ENCODE data around the gene ZSCAN30.
"Not testable (repeated sequence)": the region's sequence is repeated elsewhere in the genome, so short reads cannot be mapped to it uniquely, and the experiment has no call there.

Gene ZSCAN30

DNA sequence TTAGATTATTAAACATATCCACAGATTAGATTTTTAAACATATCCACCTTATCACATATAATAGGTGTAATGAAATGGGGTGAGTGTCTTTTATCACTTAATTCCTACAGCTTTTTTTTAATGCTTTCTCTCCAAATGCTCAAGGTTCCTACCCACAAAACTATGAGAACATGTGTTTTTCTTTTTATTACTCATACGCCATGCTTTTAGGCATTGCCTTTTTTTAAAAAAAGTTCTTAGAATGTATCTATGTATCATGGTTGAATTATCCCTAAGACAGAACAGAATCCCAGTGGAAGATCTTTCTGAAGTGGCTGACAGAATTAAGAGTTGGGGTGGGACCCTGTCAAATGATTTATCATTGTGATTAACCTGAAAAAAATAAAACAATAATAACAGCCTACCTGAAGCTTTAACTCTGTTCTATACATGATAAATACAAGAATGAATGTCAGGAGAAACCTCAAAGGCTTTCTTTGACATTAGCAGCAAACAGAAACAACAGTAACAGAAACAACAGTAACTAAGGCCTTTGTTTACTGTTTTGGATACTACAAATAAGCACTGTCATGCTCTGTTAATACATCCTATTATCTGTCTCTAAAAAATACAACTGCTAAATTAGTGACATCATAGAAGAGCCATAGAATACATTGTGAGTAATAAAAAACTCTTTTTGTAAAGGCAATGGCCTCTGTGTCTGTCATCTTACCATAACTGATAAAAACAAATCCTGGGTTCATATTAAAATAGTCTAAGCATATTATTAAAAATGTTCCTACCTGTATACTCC, 53.3 kb downstream of the ZSCAN30 start:
- DNase-seq (ENCODE audit: low spot score), result no peak

DNA sequence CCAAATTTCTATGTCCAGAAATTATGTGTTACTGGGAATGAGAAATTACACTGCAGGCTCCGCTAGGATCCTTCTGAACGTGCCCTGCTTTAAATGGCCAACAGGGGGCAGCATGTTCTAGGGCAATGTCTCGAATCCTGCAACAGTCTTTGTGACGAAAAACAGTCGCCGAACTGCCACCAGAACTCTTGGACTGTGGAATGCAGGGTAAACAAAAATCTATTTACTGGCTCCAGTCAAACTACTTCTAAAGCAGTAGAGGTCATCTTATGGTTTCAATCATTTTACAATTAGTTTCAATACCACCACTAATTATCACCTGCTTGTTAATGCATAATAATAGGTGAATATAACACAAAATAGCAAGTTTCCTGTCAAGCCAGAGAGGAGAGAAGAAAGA, 59.0 kb downstream of the ZSCAN30 start:
- peak; percentile 86 for DNase-seq (ENCODE audit: low spot score)

- no peak for DNase-seq (ENCODE audit: low spot score)
These were observed 62.8 kb downstream of the ZSCAN30 start for GRCh38 chr18:35227254-35227653.

- no peak for DNase-seq (ENCODE audit: low spot score)
These were observed 66.2 kb downstream of the ZSCAN30 start for GRCh38 chr18:35223797-35224196.

- no peak for DNase-seq (ENCODE audit: low spot score)
These were observed 69.6 kb downstream of the ZSCAN30 start for GRCh38 chr18:35220424-35220823.

GRCh38 chr18:35219331-35219730, 70.7 kb downstream of the ZSCAN30 start:
- not testable (repeated sequence) for DNase-seq (ENCODE audit: low spot score)

DNA sequence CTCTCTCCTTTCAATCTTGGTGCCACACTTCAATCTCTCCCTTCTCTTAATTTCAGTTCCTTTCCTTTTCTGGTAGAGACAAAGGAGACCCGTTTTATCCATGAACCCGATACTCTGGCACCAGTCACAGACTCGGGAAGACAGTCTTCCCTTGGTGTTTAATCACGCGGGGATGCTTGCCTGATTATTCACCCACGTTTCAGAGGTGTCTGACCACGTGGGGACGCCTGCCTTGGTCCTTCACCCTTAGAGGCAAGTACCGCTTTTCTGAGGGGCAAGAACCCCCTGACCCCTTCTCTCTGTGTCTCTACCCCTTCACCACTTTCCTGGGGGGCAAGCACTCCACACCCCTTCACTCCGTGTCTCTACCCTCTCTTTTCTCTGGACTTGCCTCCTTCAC, 73.4 kb downstream of the ZSCAN30 start:
- DNase-seq (ENCODE audit: low spot score), result not testable (repeated sequence)

DNA sequence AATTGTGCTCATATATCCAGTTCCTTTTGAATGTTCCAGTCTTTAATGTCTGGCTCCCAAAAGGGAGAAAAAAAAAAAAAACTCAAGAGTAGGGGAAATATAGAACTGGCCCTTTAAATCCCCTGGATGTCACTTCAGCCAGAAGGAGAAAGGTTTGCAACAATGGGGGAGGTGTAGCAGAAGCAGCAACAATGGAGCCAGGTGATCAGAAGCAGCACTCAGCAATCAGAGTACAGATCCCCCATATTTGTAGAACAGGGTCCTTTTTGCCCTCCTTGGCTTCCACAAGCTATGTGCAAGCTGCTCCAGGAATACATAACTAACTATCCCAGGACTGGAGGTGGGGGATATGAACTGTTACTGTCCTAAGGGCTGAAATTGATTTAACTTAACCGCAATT, 75.0 kb downstream of the ZSCAN30 start:
- no peak for DNase-seq (ENCODE audit: low spot score)

GRCh38 chr18:35205746-35206458, 84.1 kb downstream of the ZSCAN30 start:
- not testable (repeated sequence) for DNase-seq (ENCODE audit: low spot score)

GRCh38 chr18:35205199-35205712, 84.8 kb downstream of the ZSCAN30 start:
- no peak for DNase-seq (ENCODE audit: low spot score)

- no peak for DNase-seq (ENCODE audit: low spot score)
These were observed 87.0 kb downstream of the ZSCAN30 start for GRCh38 chr18:35203067-35203466.

- no peak for DNase-seq (ENCODE audit: low spot score)
These were observed 88.6 kb downstream of the ZSCAN30 start for GRCh38 chr18:35201256-35201931.
